HepG2 (cell line): ENCODE results near the gene AKR1E2. TPM values are rescaled to one million over a fixed set of nuclear protein-coding genes. Genes with fewer than 3 reads are reported as not detected.

Experiments used
- ATAC-seq: fragments of 200-7000 bp; cut with Tn5 transposase; 3 replicates; pipeline ENCODE4 v1.9.1; 2020; ENCODE audit warnings: mild to moderate bottlenecking, moderate library complexity
- BruUV-seq: library from RNA; stranded (reverse); fragments of 400-500 nt; replicated peaks from 2 replicates; lab custom pipeline; 2021; lab: Mats Ljungman, UMichigan
- CTCF ChIA-PET: fragments of 300-600 bp; formaldehyde crosslinking; extraction: SDS; loops from one replicate; lab custom pipeline; 2021; ENCODE audit warnings: low total read pairs, inconsistent platforms, low intra/inter-chr PET ratio; lab: Yijun Ruan, JAX
- POLR2A ChIA-PET: fragments of 350-600 bp; sonication (Branson Sonifier 250); formaldehyde crosslinking; loops from one replicate; lab custom pipeline; 2020; ENCODE audit warnings: antibody characterized with exemption, inconsistent platforms; lab: Yijun Ruan, JAX
- DNase-seq: peaks from one replicate; pipeline ENCODE4 v3.0.0-alpha.2; 2015; ENCODE audit warnings: low spot score
- FAIRE-seq: peaks from 3 replicates; lab custom pipeline; 2011; peaks lifted over from hg19 to GRCh38; lab: Jason Lieb, UNC
- H2AFZ ChIP-seq: one replicate; pipeline ENCODE4 v1.6.1; 2011; ENCODE audit warnings: low read length, inconsistent platforms
- H3K27ac ChIP-seq: fragments of 300-600 bp; 3 replicates; pipeline ENCODE4 v1.8.0; 2011; ENCODE audit warnings: mixed run types, mild to moderate bottlenecking, mixed read lengths, low read length, inconsistent platforms; ENCODE audit not compliant: insufficient read depth; ENCODE audit errors: extremely low read length
- H3K27me3 ChIP-seq, 2 experiments: fragments of 200-600 bp in 1 of 2; 2 replicates in 1 of 2; 3 replicates in 1 of 2; pipeline versions ENCODE4 v1.6.0 to v1.8.0; 2011; ENCODE audit warnings: low read length in 2 of 2, mild to moderate bottlenecking in 2 of 2, moderate library complexity in 2 of 2, inconsistent platforms in 1 of 2; ENCODE audit not compliant: insufficient read depth in 2 of 2, control insufficient read depth in 1 of 2
- H3K36me3 ChIP-seq, 2 experiments: fragments of 200-600 bp in 1 of 2; replicated peaks in 1 of 2; 2 replicates in 1 of 2; 3 replicates in 1 of 2; pipeline versions ENCODE4 v1.5.1 to v1.8.0; 2011; ENCODE audit warnings: low read length in 2 of 2, inconsistent platforms in 1 of 2; ENCODE audit not compliant: insufficient read depth in 2 of 2, control insufficient read depth in 1 of 2
- H3K4me1 ChIP-seq: 2 replicates; pipeline ENCODE4 v1.5.1; 2012; ENCODE audit warnings: low read length, inconsistent platforms; ENCODE audit not compliant: insufficient read depth
- H3K4me2 ChIP-seq: 2 replicates; pipeline ENCODE4 v1.6.0; 2011; ENCODE audit warnings: low read depth, low read length, inconsistent platforms
- H3K4me3 ChIP-seq, 3 experiments: fragments of 200-600 bp in 1 of 3; sonication (generic), shearing (Covaris generic) in 1 of 3; replicated peaks in 1 of 3; 2 replicates each; pipeline ENCODE4 v1.5.1; 2011 to 2016; ENCODE audit warnings: low read length in 3 of 3, inconsistent platforms in 2 of 3, low read depth in 2 of 3, mild to moderate bottlenecking in 2 of 3, control low read depth in 1 of 3, mixed read lengths in 1 of 3; ENCODE audit not compliant: insufficient read depth in 1 of 3
- H3K79me2 ChIP-seq: one replicate; pipeline ENCODE4 v1.6.1; 2011; ENCODE audit warnings: low read length, inconsistent platforms; ENCODE audit not compliant: insufficient read depth
- H3K9ac ChIP-seq: 2 replicates; pipeline ENCODE4 v1.6.0; 2011; ENCODE audit warnings: mild to moderate bottlenecking, low read depth, low read length, inconsistent platforms; ENCODE audit not compliant: insufficient read depth
- H3K9me3 ChIP-seq: 2 replicates; pipeline ENCODE4 v1.5.1; 2012; ENCODE audit warnings: mild to moderate bottlenecking, low read length
- H4K20me1 ChIP-seq: 2 replicates; pipeline ENCODE4 v1.6.0; 2011; ENCODE audit warnings: inconsistent platforms, mild to moderate bottlenecking, low read length, moderate library complexity; ENCODE audit not compliant: insufficient read depth
- ARNT ChIP-seq: fragments of 450-650 bp; IDR thresholded peaks from 2 replicates; pipeline ENCODE4 v1.6.1; 2017
- HMGXB3 ChIP-seq: sonication (generic); formaldehyde crosslinking; IDR thresholded peaks from 2 replicates; pipeline ENCODE4 v1.4.0; 2020; ENCODE audit warnings: missing genetic modification reagents, borderline replicate concordance
- HOXA7 ChIP-seq: sonication (generic); formaldehyde crosslinking; IDR thresholded peaks from 2 replicates; pipeline ENCODE4 v1.8.1; 2022; ENCODE audit warnings: mild to moderate bottlenecking, missing genetic modification reagents, moderate library complexity
- MAFK ChIP-seq, 2 experiments: IDR thresholded peaks in 1 of 2; conservative IDR thresholded peaks in 1 of 2; 2 replicates each; pipeline ENCODE4 v1.6.1; 2011; ENCODE audit warnings: improper control_type of control experiment in 2 of 2, low read length in 2 of 2
- MEIS2 ChIP-seq: sonication (generic); formaldehyde crosslinking; IDR thresholded peaks from 2 replicates; pipeline ENCODE4 v1.9.0; 2021; ENCODE audit warnings: mild to moderate bottlenecking, missing genetic modification reagents
- MYPOP ChIP-seq: sonication (generic); formaldehyde crosslinking; IDR thresholded peaks from 2 replicates; pipeline ENCODE4 v1.8.1; 2023; ENCODE audit warnings: mild to moderate bottlenecking, moderate library complexity, missing genetic modification reagents
- TBP ChIP-seq: sonication (generic); formaldehyde crosslinking; IDR thresholded peaks from 2 replicates; pipeline ENCODE4 v1.5.0; 2020; ENCODE audit warnings: missing genetic modification reagents
- TBX2 ChIP-seq: sonication (generic); formaldehyde crosslinking; IDR thresholded peaks from 2 replicates; pipeline ENCODE4 v1.5.0; 2020; ENCODE audit warnings: missing genetic modification reagents, mild to moderate bottlenecking, borderline replicate concordance
- ZNF460 ChIP-seq: sonication (generic); formaldehyde crosslinking; IDR thresholded peaks from 2 replicates; pipeline ENCODE4 v1.5.1; 2020; ENCODE audit warnings: missing genetic modification reagents, mild to moderate bottlenecking, borderline replicate concordance
- ZNF703 ChIP-seq: sonication (generic); formaldehyde crosslinking; IDR thresholded peaks from 2 replicates; pipeline ENCODE4 v1.5.1; 2020; ENCODE audit warnings: missing genetic modification reagents, mild to moderate bottlenecking, moderate library complexity, borderline replicate concordance
- ZSCAN5A ChIP-seq: sonication (generic); formaldehyde crosslinking; IDR thresholded peaks from 2 replicates; pipeline ENCODE4 v1.8.0; 2022; ENCODE audit warnings: mild to moderate bottlenecking, missing genetic modification reagents, borderline replicate concordance
- WGBS: methylation state at CpG from one replicate; pipeline ENCODE4 v1.1.6; 2017; ENCODE audit warnings: low lambda C conversion rate; 5-methylcytosine and 5-hydroxymethylcytosine counted together
- in situ Hi-C: cut with HindIII; loops from 2 replicates; pipeline ENCODE4 v1.10.0; 2017; ENCODE audit warnings: low pct_unique_long_range_greater_than_20kb; ENCODE audit not compliant: extremely low pct_ligation_motif_present
- intact Hi-C: fragments of 100-400 bp; cut with micrococcal nuclease; formaldehyde crosslinking; loops from one replicate; pipeline ENCODE4 v1.10.0; 2022; ENCODE audit not compliant: unreplicated experiment
- polyA plus RNA-seq, 8 experiments: library from polyadenylated mRNA; depleted of rRNA in 3 of 8; stranded (reverse) in 7 of 8; unstranded in 1 of 8; fragments of >200 nt; fragmentation: Illumina TruSeq in 4 of 8; extraction: Trizol in 4 of 8; gene quantifications; 2 replicates each; pipeline versions ENCODE4 v1.2.1 to v1.2.3, GENCODE V29; 2011 to 2016; ENCODE audit warnings: low read depth in 4 of 8, missing spikeins in 1 of 8, mixed read lengths in 1 of 8; ENCODE audit not compliant: insufficient read depth in 1 of 8
- total RNA-seq, 5 experiments: library from RNA; depleted of rRNA; stranded (reverse); fragments of >200 nt; fragmentation: Illumina TruSeq; extraction: Trizol; gene quantifications; 2 replicates each; pipeline ENCODE4 v1.2.3, GENCODE V29; 2016; ENCODE audit warnings: low read depth in 1 of 5

Gene AKR1E2
- total and polyA plus RNA-seq, 2 of the 13 experiments (the other 11 are each of a cell fraction or from before 2014, with no cell fraction given), result not detected

- Histone ChIP-seq H3K9me3 (no peaks in the 10 kb centered on the region), H3K4me3 (no peak overlapping the region), H2AFZ (no peak overlapping the region), H3K36me3 (no peaks in the 10 kb centered on the region), H3K9ac (no peak overlapping the region)
- intact Hi-C loops, result no loop called here
- no TSS peak for BruUV-seq
- CTCF ChIA-PET, result no interaction called here
- in situ Hi-C loops, result loop anchor here (25.0 kb wide), 1 partner anchor 808 kb away; no protein-coding TSS in a partner anchor
- TF ChIP-seq MAFK (conservative IDR thresholded peaks at IDR 0.05 in 1 of 2, IDR thresholded peaks at IDR 0.05 in 1 of 2; ENCODE audit: low read length in 2 of 2) (peak in 1 of 2 experiments; percentile 44; a peak in 1 of 4 replicates), MYPOP (CRISPR knock-in tag) (no peak)
- TF ChIP-seq, all 625 proteins: peak for 1
- DNase-seq (no peak), FAIRE-seq (no peak), ATAC-seq (no peak)
- Histone ChIP-seq H3K27me3 (peaks cover 0 to 17% of the 10 kb centered on the region in 2 experiments; a peak in 4 of 5 replicates), H3K4me2 (no peak overlapping the region), H3K4me1 (peaks cover 15% of the 10 kb centered on the region), H3K27ac (no peak overlapping the region), H4K20me1 (no peaks in the 10 kb centered on the region), H3K79me2 (no peaks in the 10 kb centered on the region)
- POLR2A ChIA-PET, result no interaction called here
- 12% methylated on average over 2 of the region's 2 CpGs for WGBS
Measured at GRCh38 chr10:4803822-4804221, 22.2 kb upstream of the AKR1E2 start.

- 72% methylated on average over 5 of the region's 5 CpGs for WGBS
- BruUV-seq, result no TSS peak
- TF ChIP-seq ZNF460 (no peak), TBP (CRISPR knock-in tag) (no peak), ZSCAN5A (no peak), ZNF703 (CRISPR knock-in tag) (no peak), HMGXB3 (CRISPR knock-in tag) (no peak), HOXA7 (CRISPR knock-in tag) (no peak), TBX2 (CRISPR knock-in tag) (no peak), MEIS2 (CRISPR knock-in tag) (no peak), ARNT (no peak)
Measured at GRCh38 chr10:4804465-4804864, 21.5 kb upstream of the AKR1E2 start.

More at GRCh38 chr10:4804465-4804864, 21.5 kb upstream of the AKR1E2 start:
- DNase-seq, result no peak
- ChIA-PET POLR2A (no interaction called here), CTCF (no interaction called here)
- no peak overlapping the region for H3K27ac ChIP-seq
- no peak overlapping the region for H3K4me3 ChIP-seq
- peaks cover 0 to 17% of the 10 kb centered on the region in 2 experiments; a peak in 4 of 5 replicates for H3K27me3 ChIP-seq
- peaks cover 21% of the 10 kb centered on the region for H3K4me1 ChIP-seq
- no peak overlapping the region for H2AFZ ChIP-seq
- H3K9me3 ChIP-seq, result no peaks in the 10 kb centered on the region
- H3K36me3 ChIP-seq, result no peaks in the 10 kb centered on the region
- H3K79me2 ChIP-seq, result no peaks in the 10 kb centered on the region
- no peaks in the 10 kb centered on the region for H4K20me1 ChIP-seq
- no peak overlapping the region for H3K4me2 ChIP-seq
- ATAC-seq, result no peak
- intact Hi-C loops, result no loop called here
- no peak for FAIRE-seq
- no peak overlapping the region for H3K9ac ChIP-seq
- in situ Hi-C loops, result loop anchor here (25.0 kb wide), 1 partner anchor 808 kb away; no protein-coding TSS in a partner anchor
